Measurements from ENCODE around the gene KIF19.

Gene KIF19

DNA sequence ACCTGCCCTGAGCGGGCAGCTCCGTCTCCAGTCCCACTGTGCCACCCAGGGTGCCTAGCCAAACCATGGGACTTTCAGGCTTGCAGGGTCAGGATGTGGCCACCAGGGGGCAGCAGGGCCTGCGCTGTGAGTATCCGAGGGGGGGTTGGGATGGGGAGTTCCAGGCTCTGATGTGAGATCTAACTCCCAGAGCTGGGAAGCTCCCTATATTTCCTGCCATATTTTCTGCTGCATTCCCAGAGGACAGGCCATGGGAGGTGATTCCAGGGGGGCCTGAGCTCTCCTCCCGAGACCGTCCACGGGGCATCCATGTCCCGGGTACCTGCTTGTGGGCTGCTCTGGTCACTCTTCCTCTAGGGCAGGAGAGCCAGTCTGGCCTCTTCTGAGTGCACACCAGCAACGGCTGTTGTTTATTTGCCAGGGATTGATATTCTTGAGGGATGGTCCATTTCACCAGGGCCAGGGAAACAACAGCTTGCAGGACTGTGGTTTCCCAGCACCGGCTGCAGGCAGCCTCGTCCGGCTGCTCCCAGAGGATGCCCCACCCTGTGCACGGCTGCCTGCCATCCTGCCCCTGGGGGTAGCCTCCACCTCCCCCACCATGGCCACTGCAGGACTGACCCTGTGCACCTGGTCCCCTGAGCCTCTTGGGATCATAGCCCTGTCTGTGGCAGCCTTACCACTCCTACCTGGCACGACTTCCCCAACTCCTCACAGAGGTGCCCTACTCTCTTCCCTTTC lies 42.5 kb downstream of the KIF19 start:
- DNase-seq: peak; percentile 72

DNA sequence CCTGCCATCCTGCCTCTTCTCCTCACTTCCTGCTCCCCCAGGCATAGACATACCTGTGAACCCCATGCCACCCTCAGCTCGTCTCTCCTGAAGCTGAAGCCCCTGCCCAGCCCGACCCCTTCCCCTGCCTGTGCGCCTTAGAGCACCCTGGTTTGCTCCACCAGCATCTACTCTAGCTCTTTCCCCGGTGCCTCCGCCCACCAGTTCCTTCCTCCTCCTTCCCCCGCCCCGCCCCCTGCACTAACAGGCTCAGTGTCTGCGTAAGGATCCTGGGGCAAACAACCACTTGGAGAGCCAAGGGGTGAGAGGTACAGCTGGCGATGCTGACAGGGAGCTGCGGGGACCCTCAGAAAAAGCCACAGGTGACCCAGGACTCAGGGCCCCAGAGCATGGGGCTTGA lies 43.2 kb downstream of the KIF19 start:
- DNase-seq: no peak

DNA sequence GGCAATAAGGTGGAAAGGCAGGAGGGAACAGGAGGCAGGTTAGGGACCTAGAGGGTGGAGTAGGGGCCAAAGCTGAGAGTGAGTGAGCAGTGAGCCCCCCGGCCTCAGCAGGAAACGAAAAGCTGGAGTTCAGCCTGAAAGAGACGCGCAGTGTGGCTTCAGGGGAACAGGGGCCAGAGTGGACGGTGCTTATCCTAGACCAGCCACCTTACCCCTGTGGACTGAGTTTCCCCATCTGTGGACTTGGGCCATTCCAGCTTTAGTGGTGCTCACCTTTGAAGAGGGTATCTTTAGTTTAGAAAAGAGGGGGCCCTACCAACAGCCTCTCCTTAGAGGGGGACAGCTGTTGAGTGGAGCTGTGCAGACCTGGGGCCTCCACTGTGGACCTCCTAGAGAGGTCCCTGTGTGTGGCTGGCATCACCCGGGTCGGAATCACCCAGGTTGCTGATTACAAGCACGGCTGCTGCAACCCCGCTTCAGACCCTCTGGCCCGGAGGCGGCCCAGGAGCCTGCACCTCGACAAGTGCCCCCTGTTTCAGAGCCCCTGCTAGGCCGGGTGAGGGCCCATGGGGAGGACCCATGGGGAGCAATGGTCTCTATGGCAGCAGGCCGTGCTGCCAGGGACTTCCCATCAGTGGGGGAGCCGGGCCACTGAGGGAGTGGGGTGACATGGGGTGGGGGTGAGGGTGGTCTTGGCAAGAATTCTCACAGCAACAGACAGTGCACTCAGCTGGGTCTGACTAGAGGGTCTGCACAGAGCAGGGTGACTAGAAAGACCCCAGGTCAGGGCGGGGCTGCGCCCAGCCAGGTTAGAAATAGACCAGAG lies 43.9 kb downstream of the KIF19 start:
- no peak for DNase-seq

GRCh38 chr17:74371653-74372147 lies 45.7 kb downstream of the KIF19 start:
- DNase-seq: no peak

DNA sequence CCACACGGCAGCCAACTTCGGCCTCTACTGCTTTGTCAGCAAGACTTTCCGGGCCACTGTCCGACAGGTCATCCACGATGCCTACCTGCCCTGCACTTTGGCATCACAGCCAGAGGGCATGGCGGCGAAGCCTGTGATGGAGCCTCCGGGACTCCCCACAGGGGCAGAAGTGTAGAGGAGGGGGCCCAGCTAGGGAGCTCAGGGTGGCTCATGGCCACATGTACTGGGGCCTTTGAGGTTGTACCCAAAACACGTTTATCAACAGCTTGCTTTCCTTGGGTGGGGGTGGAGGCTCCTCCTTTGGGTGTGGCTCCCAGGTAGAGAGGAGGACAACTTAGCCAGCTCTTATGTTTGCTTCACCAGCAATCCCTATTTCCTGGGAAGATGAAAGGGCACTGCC lies 46.4 kb downstream of the KIF19 start:
- DNase-seq: no peak

DNA sequence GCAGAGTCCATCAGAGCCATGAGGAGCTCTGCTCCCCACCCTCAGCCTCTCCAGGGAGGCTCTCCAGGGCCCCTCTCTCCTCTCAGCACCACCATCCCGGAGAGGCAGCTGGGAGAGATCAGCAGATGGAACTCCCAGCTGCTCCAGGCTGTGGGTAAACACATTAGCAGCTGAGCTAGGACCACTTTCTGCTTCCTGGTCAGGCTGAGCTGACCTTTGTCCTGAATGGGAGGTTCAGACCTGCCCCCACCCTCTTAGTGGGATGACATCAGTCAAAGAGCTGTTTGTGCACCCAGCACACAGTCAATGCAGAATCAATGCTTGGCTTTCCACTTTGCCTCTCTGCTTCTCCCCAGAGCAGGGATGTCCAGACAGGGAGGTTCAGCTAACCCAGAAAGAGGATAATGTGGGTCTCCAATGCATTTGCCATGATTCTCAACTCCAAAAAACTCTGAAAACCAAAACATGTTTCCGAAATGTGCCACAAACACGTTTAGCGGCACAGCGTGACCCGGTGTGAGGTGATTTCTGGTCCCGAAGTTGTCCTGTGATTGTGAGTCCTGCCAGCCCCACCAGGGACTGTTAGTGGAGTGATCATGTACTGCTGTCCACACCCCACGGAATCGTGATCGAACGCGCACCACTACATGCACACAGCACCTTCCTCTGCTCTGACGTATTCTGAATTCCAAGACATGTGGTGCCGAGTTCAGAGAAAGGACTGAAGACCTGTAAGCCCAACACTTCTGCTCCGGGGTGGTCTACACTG lies 48.0 kb downstream of the KIF19 start:
- peak; percentile 87 for DNase-seq

GRCh38 chr17:74374858-74375257 lies 48.8 kb downstream of the KIF19 start:
- no peak for DNase-seq

GRCh38 chr17:74379495-74380085 lies 53.6 kb downstream of the KIF19 start:
- peak; percentile 84 for DNase-seq

DNA sequence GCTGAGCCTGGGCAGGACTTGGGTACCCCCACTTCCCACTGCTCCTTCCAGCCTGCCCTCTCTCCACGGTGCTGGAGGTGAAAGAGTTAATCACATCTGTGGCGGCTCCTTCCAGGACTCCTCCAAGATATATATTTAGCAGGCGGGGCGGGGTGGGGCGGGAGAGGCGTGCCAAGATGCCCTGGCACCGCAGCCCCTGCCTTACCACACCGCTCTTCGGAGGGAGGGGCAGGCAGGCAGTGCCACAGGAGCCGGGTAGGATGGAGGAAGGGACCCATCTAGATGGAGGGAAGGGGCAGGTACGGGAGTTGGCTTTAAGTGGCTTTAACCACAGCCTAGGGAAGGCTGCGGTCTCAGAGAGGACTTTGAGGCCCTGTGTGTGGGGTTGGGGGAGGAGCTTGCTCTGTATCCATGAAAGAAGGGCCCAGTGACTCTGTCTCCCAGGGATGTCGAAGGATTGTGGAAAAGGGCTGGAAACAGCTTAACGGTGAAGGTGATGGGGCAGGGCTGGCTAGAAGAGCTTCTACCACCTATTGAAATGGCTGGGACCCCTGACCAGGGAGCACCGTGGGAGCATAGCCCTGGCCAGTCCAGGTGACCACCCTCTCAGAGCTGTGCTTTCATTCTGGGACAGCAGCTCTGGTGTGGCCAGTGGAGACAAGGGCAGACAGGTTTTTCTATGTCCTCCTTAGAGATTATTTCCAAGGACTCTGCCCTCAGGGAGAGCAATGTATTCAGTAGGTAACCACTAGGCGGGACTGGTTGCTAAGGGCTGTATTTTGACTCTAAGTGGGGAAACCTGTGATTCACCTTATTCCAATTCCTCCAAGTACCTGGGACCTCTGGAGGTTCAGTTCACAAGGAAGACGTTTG lies 54.3 kb downstream of the KIF19 start:
- DNase-seq: no peak

DNA sequence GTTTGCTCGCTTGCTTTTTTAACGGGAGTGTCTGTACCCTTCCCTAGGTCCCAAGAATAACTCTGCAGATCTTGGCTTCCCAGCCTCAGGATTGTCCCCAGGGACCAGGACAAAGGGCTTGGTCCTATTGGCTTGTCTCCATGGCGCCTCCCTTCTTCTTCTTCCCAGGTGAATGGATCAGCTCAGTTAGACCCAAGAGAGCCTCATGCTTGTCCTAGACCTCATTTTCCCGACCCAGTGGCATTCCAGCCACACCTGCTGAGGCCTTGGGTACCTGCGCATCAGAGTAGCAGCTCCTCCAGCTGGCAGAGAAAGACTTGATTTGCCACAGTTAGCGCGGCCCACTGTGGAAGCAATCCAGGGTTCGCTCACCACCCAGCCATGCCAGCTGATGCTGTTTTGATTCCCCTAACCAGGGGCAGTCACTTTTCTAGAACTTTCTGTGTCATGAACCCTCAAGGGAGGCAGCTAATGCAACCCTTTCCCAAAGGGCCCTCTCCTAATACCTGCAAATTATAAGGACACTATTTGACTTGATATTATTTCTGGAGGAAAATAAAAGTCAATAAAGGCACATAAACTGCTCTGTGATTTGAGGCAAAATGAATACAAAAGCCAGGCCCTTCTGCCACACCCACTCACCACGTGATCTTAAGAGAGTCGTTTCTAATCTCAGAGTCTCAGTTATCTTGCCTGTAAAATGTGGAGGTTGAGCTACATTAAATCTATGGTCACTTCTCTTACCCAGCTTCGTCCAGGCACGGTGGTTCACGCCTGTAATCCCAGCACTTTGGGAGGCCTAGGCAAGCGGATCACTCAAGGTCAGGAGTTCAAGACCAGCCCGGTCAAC lies 55.2 kb downstream of the KIF19 start:
- no peak for DNase-seq

GRCh38 chr17:74383141-74383540 lies 57.1 kb downstream of the KIF19 start:
- no peak for DNase-seq

DNA sequence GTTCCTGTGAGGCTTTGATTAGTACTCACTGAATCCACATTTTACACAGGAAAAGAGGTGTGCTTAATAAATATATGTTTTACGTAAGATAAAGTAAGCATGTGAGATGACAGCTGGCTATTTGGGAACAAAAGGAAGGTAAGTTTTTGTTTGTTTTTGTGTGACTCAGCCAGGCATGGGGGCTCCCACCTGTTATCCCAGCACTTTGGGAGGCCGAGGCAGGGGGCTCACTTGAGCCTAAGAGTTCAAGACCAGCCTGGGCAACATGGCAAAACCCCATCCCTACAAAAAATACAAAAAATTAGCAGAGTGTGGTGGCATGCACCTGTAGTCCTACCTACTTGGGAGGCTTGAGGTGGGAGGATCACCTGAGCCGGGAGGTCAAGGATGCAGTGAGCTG lies 59.2 kb downstream of the KIF19 start:
- DNase-seq: no peak

GRCh38 chr17:74386386-74386785 lies 60.4 kb downstream of the KIF19 start:
- DNase-seq: no peak

- no peak for DNase-seq
Observed at GRCh38 chr17:74387365-74388218, 61.6 kb downstream of the KIF19 start.

DNA sequence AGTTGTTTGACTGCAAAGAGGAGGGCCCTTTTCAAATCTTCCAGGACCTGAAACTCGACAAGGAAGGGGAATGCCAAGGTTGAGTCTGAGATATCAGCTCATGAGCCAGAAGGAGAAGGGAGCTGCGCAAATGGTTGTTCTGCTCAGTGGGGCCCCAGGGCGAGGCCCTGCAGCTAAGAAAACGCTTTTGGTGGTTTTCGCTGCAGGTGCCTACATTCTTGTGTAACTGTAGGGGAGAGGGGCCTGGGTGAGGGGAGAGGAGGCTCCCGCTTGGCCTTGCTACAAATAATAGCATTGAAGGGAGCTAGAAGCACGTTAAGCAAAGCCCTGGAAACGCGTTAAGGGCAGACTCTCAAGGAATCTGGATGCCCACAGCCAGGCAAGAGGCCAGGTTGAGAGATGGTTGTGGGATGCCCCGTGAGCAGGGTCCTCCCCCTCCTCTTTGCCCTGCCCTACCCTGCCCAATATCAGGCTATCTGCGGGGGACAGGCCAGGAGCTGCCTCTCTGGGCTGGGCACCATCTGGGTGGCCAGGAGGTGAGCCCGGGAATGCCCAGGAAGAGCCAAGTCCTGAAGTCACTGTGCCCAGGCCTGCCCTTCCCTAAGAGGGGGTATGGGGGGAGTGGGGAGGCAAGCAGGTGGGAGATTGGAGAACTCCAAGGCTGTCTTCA lies 63.2 kb downstream of the KIF19 start:
- DNase-seq: no peak

- DNase-seq: no peak
Observed at GRCh38 chr17:74389937-74390679, 64.1 kb downstream of the KIF19 start.

- no peak for DNase-seq
Observed at GRCh38 chr17:74390680-74391653, 64.9 kb downstream of the KIF19 start.

Measured in NCI-H774 (cell line).